Memory B cell (primary cell): ENCODE data around the gene PSMB10.

ENCODE experiments used
- ATAC-seq: fragments of 150-1000 bp; cut with Tn5 transposase; 2 replicates; pipeline ENCODE4 v1.10.0; 2021; ENCODE audit warnings: low read depth, mild to moderate bottlenecking, moderate library complexity
- DNase-seq, 2 donors: peaks; one replicate each; pipeline ENCODE4 v3.0.0; 2022; ENCODE audit warnings: low spot score in 2 of 2
- H3K27ac Mint-ChIP-seq: one replicate; pipeline ENCODE4 v1.8.0; 2022; ENCODE audit warnings: mild to moderate bottlenecking, moderate library complexity, mixed read lengths
- H3K27me3 Mint-ChIP-seq: one replicate; pipeline ENCODE4 v1.8.0; 2022; ENCODE audit warnings: mixed read lengths
- H3K36me3 Mint-ChIP-seq: one replicate; pipeline ENCODE4 v1.8.0; 2022; ENCODE audit warnings: mild to moderate bottlenecking, mixed read lengths
- H3K4me1 Mint-ChIP-seq: one replicate; pipeline ENCODE4 v1.8.0; 2022; ENCODE audit warnings: mixed read lengths
- H3K4me3 Mint-ChIP-seq: one replicate; pipeline ENCODE4 v1.8.0; 2022; ENCODE audit warnings: mild to moderate bottlenecking, moderate library complexity, mixed read lengths
- H3K9me3 Mint-ChIP-seq: one replicate; pipeline ENCODE4 v1.8.0; 2022; ENCODE audit warnings: mixed read lengths

Gene PSMB10

GRCh38 chr16:67888331-67888730, 48.3 kb downstream of the PSMB10 start:
- no peak for ATAC-seq
- Mint-ChIP-seq H3K4me3 (no peak overlapping the region), H3K36me3 (peaks cover 6% of the 10 kb centered on the region), H3K27me3 (no peaks in the 10 kb centered on the region), H3K27ac (no peak overlapping the region), H3K9me3 (no peaks in the 10 kb centered on the region), H3K4me1 (peaks cover 3% of the 10 kb centered on the region)
- no peak for DNase-seq

GRCh38 chr16:67886387-67886786, 50.3 kb downstream of the PSMB10 start:
- Mint-ChIP-seq H3K4me3 (no peak overlapping the region), H3K4me1 (no peaks in the 10 kb centered on the region), H3K36me3 (peaks cover 12% of the 10 kb centered on the region), H3K9me3 (no peaks in the 10 kb centered on the region), H3K27ac (no peak overlapping the region), H3K27me3 (no peaks in the 10 kb centered on the region)
- DNase-seq, result no peak
- ATAC-seq, result no peak

GRCh38 chr16:67885976-67886375, 50.7 kb downstream of the PSMB10 start:
- Mint-ChIP-seq H3K27me3 (no peaks in the 10 kb centered on the region), H3K36me3 (peaks cover 15% of the 10 kb centered on the region), H3K9me3 (no peaks in the 10 kb centered on the region), H3K27ac (no peak overlapping the region), H3K4me1 (no peaks in the 10 kb centered on the region), H3K4me3 (no peak overlapping the region)
- DNase-seq, result no peak
- ATAC-seq, result no peak

- Mint-ChIP-seq H3K4me3 (no peak overlapping the region), H3K9me3 (no peaks in the 10 kb centered on the region), H3K36me3 (peaks cover 15% of the 10 kb centered on the region), H3K27me3 (no peaks in the 10 kb centered on the region), H3K27ac (no peak overlapping the region), H3K4me1 (no peaks in the 10 kb centered on the region)
- no peak for DNase-seq
- no peak for ATAC-seq
Measured at GRCh38 chr16:67885545-67885944, 51.1 kb downstream of the PSMB10 start.

GRCh38 chr16:67884684-67885083, 52.0 kb downstream of the PSMB10 start, which contains the start of gene NRN1L:
Gene NRN1L, plus strand, starts transcription at chr16:67884885. Its CDS starts 19 bp downstream, at chr16:67884904.
- DNase-seq (no peak), ATAC-seq (no peak)
- no peak within 1 kb of the TSS for H3K4me3 Mint-ChIP-seq
- no peaks in the 10 kb centered on the region for H3K27me3 Mint-ChIP-seq
- H3K27ac Mint-ChIP-seq, result no peak within 1 kb of the TSS
- H3K4me1 Mint-ChIP-seq, result no peaks in the 10 kb centered on the region
- peaks cover 20% of the 10 kb centered on the region for H3K36me3 Mint-ChIP-seq
- H3K9me3 Mint-ChIP-seq, result no peaks in the 10 kb centered on the region
